Liver (tissue), 3 donors: Measurements from ENCODE around the gene ZNF777.

Source experiments
- EGR1 ChIP-seq, 2 donors: IDR thresholded peaks; 2 replicates each; pipeline ENCODE4 v1.6.1; 2016 to 2018; ENCODE audit warnings: antibody characterized with exemption in 2 of 2, low read depth in 2 of 2
- FOXA2 ChIP-seq: IDR thresholded peaks from 2 replicates; pipeline ENCODE4 v1.6.1; 2016; ENCODE audit warnings: antibody characterized with exemption
- GABPA ChIP-seq, 2 donors: IDR thresholded peaks in 1 of 2; conservative IDR thresholded peaks in 1 of 2; 2 replicates each; pipeline ENCODE4 v1.6.1; 2016; ENCODE audit warnings: antibody characterized with exemption in 2 of 2, mild to moderate bottlenecking in 1 of 2, moderate library complexity in 1 of 2
- RAD21 ChIP-seq, 2 donors: IDR thresholded peaks; 2 replicates each; pipeline ENCODE4 v1.6.1; 2016; ENCODE audit warnings: antibody characterized with exemption in 2 of 2, mild to moderate bottlenecking in 2 of 2
- RXRA ChIP-seq, 2 donors: IDR thresholded peaks; 2 replicates each; pipeline ENCODE4 v1.6.1; 2017 to 2018; ENCODE audit warnings: antibody characterized with exemption in 2 of 2, mild to moderate bottlenecking in 1 of 2
- SP1 ChIP-seq: IDR thresholded peaks from 2 replicates; pipeline ENCODE4 v1.6.1; 2018; ENCODE audit warnings: antibody characterized with exemption, mild to moderate bottlenecking
- TAF1 ChIP-seq: conservative IDR thresholded peaks from 2 replicates; pipeline ENCODE4 v1.6.1; 2016; ENCODE audit warnings: antibody characterized with exemption, mild to moderate bottlenecking
- YY1 ChIP-seq: IDR thresholded peaks from 2 replicates; pipeline ENCODE4 v1.6.1; 2016; ENCODE audit warnings: antibody characterized with exemption, mild to moderate bottlenecking
- TF ChIP-seq, protein P1 (sequence below): fragments of 150-350 bp; IDR thresholded peaks from 2 replicates; pipeline ENCODE4 v1.5.1; 2017; ENCODE audit warnings: improper control_type of control experiment, low read depth, low read length; ENCODE audit not compliant: missing input control
- TF ChIP-seq, protein P2 (sequence below): IDR thresholded peaks from 2 replicates; pipeline ENCODE4 v1.6.1; 2016; ENCODE audit warnings: antibody characterized with exemption, mild to moderate bottlenecking
- TF ChIP-seq, protein P3 (sequence below): IDR thresholded peaks from 2 replicates; pipeline ENCODE4 v1.6.1; 2016; ENCODE audit warnings: antibody characterized with exemption
- donor health status: healthy.
- donor health status: healthy.

DNA sequence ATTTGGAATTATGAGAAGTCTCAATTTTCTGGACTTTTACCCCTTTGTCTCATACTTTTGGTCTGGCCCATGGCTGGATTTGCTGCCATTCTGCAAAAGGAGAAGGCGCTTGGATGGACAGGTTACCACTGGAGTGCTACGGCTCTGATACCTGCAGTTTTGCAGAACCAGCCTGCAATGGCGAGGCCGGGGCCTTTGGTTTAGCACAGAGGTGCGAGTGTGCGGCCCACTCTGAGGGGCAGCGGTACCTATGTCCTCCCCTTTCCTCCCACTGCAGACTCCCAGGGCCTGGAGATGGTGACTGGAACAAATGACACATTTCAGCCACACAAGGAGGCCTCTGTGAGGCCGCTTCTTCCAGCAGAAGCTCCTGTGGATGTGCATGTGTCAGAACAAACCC, 11.9 kb downstream of the ZNF777 start:
- TF ChIP-seq FOXA2 (no peak), TAF1 (no peak), GABPA (IDR thresholded peaks at IDR 0.05 in 1 of 2, conservative IDR thresholded peaks at IDR 0.05 in 1 of 2) (no peak), YY1 (no peak), RAD21 (IDR thresholded peaks at IDR 0.05) (no peak), RXRA (IDR thresholded peaks at IDR 0.05) (no peak), EGR1 (IDR thresholded peaks at IDR 0.05; ENCODE audit: low read depth in 2 of 2) (no peak), SP1 (no peak)
- TF ChIP-seq, protein P1, sequence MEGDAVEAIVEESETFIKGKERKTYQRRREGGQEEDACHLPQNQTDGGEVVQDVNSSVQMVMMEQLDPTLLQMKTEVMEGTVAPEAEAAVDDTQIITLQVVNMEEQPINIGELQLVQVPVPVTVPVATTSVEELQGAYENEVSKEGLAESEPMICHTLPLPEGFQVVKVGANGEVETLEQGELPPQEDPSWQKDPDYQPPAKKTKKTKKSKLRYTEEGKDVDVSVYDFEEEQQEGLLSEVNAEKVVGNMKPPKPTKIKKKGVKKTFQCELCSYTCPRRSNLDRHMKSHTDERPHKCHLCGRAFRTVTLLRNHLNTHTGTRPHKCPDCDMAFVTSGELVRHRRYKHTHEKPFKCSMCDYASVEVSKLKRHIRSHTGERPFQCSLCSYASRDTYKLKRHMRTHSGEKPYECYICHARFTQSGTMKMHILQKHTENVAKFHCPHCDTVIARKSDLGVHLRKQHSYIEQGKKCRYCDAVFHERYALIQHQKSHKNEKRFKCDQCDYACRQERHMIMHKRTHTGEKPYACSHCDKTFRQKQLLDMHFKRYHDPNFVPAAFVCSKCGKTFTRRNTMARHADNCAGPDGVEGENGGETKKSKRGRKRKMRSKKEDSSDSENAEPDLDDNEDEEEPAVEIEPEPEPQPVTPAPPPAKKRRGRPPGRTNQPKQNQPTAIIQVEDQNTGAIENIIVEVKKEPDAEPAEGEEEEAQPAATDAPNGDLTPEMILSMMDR: no peak
- TF ChIP-seq, protein P2, sequence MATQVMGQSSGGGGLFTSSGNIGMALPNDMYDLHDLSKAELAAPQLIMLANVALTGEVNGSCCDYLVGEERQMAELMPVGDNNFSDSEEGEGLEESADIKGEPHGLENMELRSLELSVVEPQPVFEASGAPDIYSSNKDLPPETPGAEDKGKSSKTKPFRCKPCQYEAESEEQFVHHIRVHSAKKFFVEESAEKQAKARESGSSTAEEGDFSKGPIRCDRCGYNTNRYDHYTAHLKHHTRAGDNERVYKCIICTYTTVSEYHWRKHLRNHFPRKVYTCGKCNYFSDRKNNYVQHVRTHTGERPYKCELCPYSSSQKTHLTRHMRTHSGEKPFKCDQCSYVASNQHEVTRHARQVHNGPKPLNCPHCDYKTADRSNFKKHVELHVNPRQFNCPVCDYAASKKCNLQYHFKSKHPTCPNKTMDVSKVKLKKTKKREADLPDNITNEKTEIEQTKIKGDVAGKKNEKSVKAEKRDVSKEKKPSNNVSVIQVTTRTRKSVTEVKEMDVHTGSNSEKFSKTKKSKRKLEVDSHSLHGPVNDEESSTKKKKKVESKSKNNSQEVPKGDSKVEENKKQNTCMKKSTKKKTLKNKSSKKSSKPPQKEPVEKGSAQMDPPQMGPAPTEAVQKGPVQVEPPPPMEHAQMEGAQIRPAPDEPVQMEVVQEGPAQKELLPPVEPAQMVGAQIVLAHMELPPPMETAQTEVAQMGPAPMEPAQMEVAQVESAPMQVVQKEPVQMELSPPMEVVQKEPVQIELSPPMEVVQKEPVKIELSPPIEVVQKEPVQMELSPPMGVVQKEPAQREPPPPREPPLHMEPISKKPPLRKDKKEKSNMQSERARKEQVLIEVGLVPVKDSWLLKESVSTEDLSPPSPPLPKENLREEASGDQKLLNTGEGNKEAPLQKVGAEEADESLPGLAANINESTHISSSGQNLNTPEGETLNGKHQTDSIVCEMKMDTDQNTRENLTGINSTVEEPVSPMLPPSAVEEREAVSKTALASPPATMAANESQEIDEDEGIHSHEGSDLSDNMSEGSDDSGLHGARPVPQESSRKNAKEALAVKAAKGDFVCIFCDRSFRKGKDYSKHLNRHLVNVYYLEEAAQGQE: no peak
- TF ChIP-seq, protein P3, sequence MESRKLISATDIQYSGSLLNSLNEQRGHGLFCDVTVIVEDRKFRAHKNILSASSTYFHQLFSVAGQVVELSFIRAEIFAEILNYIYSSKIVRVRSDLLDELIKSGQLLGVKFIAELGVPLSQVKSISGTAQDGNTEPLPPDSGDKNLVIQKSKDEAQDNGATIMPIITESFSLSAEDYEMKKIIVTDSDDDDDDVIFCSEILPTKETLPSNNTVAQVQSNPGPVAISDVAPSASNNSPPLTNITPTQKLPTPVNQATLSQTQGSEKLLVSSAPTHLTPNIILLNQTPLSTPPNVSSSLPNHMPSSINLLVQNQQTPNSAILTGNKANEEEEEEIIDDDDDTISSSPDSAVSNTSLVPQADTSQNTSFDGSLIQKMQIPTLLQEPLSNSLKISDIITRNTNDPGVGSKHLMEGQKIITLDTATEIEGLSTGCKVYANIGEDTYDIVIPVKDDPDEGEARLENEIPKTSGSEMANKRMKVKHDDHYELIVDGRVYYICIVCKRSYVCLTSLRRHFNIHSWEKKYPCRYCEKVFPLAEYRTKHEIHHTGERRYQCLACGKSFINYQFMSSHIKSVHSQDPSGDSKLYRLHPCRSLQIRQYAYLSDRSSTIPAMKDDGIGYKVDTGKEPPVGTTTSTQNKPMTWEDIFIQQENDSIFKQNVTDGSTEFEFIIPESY: no peak
